Esophagus muscularis mucosa (tissue), 4 donors: ENCODE data around the gene ICE1. TPM values are rescaled to one million over a fixed set of nuclear protein-coding genes. Genes with fewer than 3 reads are reported as not detected.
"Not testable (repeated sequence)": the region's sequence is repeated elsewhere in the genome, so short reads cannot be mapped to it uniquely, and the experiment has no call there.

ENCODE experiments used
- DNase-seq: peaks from one replicate; pipeline ENCODE4 v3.0.0-alpha.2; 2017; ENCODE audit errors: extremely low spot score
- H3K27ac ChIP-seq, 4 donors: fragments of 200-600 bp; sonication (generic); replicated peaks in 1 of 4; 1 replicate in 3 of 4; 2 replicates in 1 of 4; pipeline ENCODE4 v1.5.1; 2016 to 2019; ENCODE audit warnings: mild to moderate bottlenecking in 1 of 4
- H3K27me3 ChIP-seq, 4 donors: fragments of 200-600 bp; sonication (generic); one replicate each; pipeline versions ENCODE4 v1.5.1 to v1.6.0; 2016 to 2019
- H3K36me3 ChIP-seq, 4 donors: fragments of 200-600 bp; sonication (generic); one replicate each; pipeline ENCODE4 v1.5.1; 2016 to 2019
- H3K4me1 ChIP-seq, 4 donors: fragments of 200-600 bp; sonication (generic); one replicate each; pipeline ENCODE4 v1.5.1; 2016 to 2019
- H3K4me3 ChIP-seq, 4 donors: fragments of 200-600 bp; sonication (generic); 1 replicate in 2 of 4; 2 replicates in 2 of 4; pipeline ENCODE4 v1.5.1; 2016 to 2019; ENCODE audit warnings: mild to moderate bottlenecking in 4 of 4, moderate library complexity in 1 of 4
- H3K9me3 ChIP-seq, 4 donors: fragments of 200-600 bp; sonication (generic); 1 replicate in 3 of 4; 2 replicates in 1 of 4; pipeline ENCODE4 v1.5.1; 2016 to 2019
- CTCF ChIP-seq, 3 experiments: fragments of 200-600 bp in 2 of 3; fragments of 450-650 bp in 1 of 3; sonication (generic) in 2 of 3; IDR thresholded peaks; one replicate each; pipeline ENCODE4 v1.5.1; 2017 to 2019; ENCODE audit warnings: antibody characterized with exemption in 3 of 3, mild to moderate bottlenecking in 2 of 3, moderate library complexity in 1 of 3
- EP300 ChIP-seq: sonication (generic); formaldehyde crosslinking; IDR thresholded peaks from one replicate; pipeline ENCODE4 v1.6.1; 2017; ENCODE audit warnings: antibody characterized with exemption
- POLR2A ChIP-seq: fragments of 450-650 bp; IDR thresholded peaks from one replicate; pipeline ENCODE4 v1.6.1; 2017; ENCODE audit warnings: antibody characterized with exemption, moderate library complexity, mild to moderate bottlenecking, low read depth
- POLR2AphosphoS5 ChIP-seq, 2 donors: sonication (generic); formaldehyde crosslinking; IDR thresholded peaks; one replicate each; pipeline ENCODE4 v1.6.1; 2017; ENCODE audit warnings: antibody characterized with exemption in 2 of 2
- WGBS: methylation state at CpG from one replicate; pipeline ENCODE4 v1.1.5; 2018; 5-methylcytosine and 5-hydroxymethylcytosine counted together
- intact Hi-C: fragments of 100-400 bp; cut with DNase I; formaldehyde crosslinking; loops from one replicate; pipeline ENCODE4 v1.15.1; 2023
- total RNA-seq, 4 donors: library from RNA; depleted of rRNA; stranded (reverse); fragments of >200 nt; gene quantifications; one replicate each; pipeline versions ENCODE4 v1.1.0 to v1.2.1, GENCODE V29; 2016

The ICE1 gene
- total RNA-seq, 4 donors from 2014 or later: 27.6 to 31.6 (median 30.1) TPM

GRCh38 chr5:5409151-5409810, 13.2 kb upstream of the ICE1 start:
- H3K4me1 ChIP-seq: no peaks in the 10 kb centered on the region
- H3K9me3 ChIP-seq: no peaks in the 10 kb centered on the region
- H3K27ac ChIP-seq: no peak overlapping the region
- no peaks in the 10 kb centered on the region for H3K27me3 ChIP-seq
- no peaks in the 10 kb centered on the region for H3K36me3 ChIP-seq
- TF ChIP-seq POLR2AphosphoS5 (IDR thresholded peaks at IDR 0.05) (no peak), EP300 (no peak), CTCF (IDR thresholded peaks at IDR 0.05) (no peak), POLR2A (no peak)
- intact Hi-C loops: no loop called here
- WGBS: 87% methylated on average over 2 of the region's 4 CpGs
- no peak overlapping the region for H3K4me3 ChIP-seq
- DNase-seq: no peak

- not testable (repeated sequence) for H3K4me3 ChIP-seq, H3K36me3 ChIP-seq, DNase-seq, H3K27ac ChIP-seq, H3K27me3 ChIP-seq, H3K9me3 ChIP-seq, H3K4me1 ChIP-seq
- WGBS: 81% methylated on average over 5 of the region's 5 CpGs
- intact Hi-C loops: loop anchor here (10.0 kb wide), 1 partner anchor 539 kb away; no protein-coding TSS in a partner anchor
These were observed 8.6 kb upstream of the ICE1 start for GRCh38 chr5:5413856-5414255.

GRCh38 chr5:5414999-5415398, 7.5 kb upstream of the ICE1 start:
- TF ChIP-seq POLR2A (no peak), POLR2AphosphoS5 (IDR thresholded peaks at IDR 0.05) (no peak), EP300 (no peak), CTCF (IDR thresholded peaks at IDR 0.05) (no peak)
- Histone ChIP-seq H3K27ac (no peak overlapping the region), H3K4me1 (peaks cover 0 to 1% (median 0%) of the 10 kb centered on the region in 4 donors), H3K27me3 (no peaks in the 10 kb centered on the region), H3K4me3 (no peak overlapping the region), H3K9me3 (no peaks in the 10 kb centered on the region), H3K36me3 (peaks cover 0 to 9% (median 0%) of the 10 kb centered on the region in 4 donors)
- 88% methylated on average over 5 of the region's 5 CpGs for WGBS
- intact Hi-C loops: loop anchor here (10.0 kb wide), 1 partner anchor 540 kb away; no protein-coding TSS in a partner anchor
- DNase-seq: no peak

GRCh38 chr5:5416733-5417132, 5.7 kb upstream of the ICE1 start:
- Histone ChIP-seq H3K27ac (no peak overlapping the region), H3K4me3 (no peak overlapping the region), H3K4me1 (peaks cover 6 to 17% (median 9%) of the 10 kb centered on the region in 4 donors), H3K27me3 (no peaks in the 10 kb centered on the region), H3K36me3 (peaks cover 0 to 9% (median 0%) of the 10 kb centered on the region in 4 donors), H3K9me3 (no peaks in the 10 kb centered on the region)
- TF ChIP-seq POLR2AphosphoS5 (IDR thresholded peaks at IDR 0.05): no peak
- no peak for TF ChIP-seq CTCF (IDR thresholded peaks at IDR 0.05)
- no peak for TF ChIP-seq POLR2A
- no peak for TF ChIP-seq EP300
- DNase-seq: peak; percentile 45
- 69% methylated on average over 2 of the region's 2 CpGs for WGBS
- intact Hi-C loops: loop anchor here (10.0 kb wide), 1 partner anchor 542 kb away; no protein-coding TSS in a partner anchor

- Histone ChIP-seq H3K4me1 (peaks cover 6 to 17% (median 10%) of the 10 kb centered on the region in 4 donors), H3K9me3 (no peaks in the 10 kb centered on the region), H3K27me3 (no peaks in the 10 kb centered on the region), H3K36me3 (peaks cover 0 to 9% (median 0%) of the 10 kb centered on the region in 4 donors), H3K4me3 (no peak overlapping the region), H3K27ac (no peak overlapping the region)
- WGBS: 65% methylated on average over 3 of the region's 3 CpGs
- DNase-seq: peak; percentile 81
- TF ChIP-seq EP300 (no peak), POLR2AphosphoS5 (IDR thresholded peaks at IDR 0.05) (no peak), POLR2A (no peak), CTCF (IDR thresholded peaks at IDR 0.05) (no peak)
- intact Hi-C loops: loop anchor here (2.0 to 10.0 kb wide), 2 partner anchors 275 to 543 kb away; no protein-coding TSS in a partner anchor
These were observed 4.5 kb upstream of the ICE1 start for GRCh38 chr5:5418006-5418405.
